Stimulated activated CD8-positive, alpha-beta memory T cell treated with anti-CD3 and anti-CD28 coated beads, Interleukin-15, amount 100 ng/mL, for 24 hours (primary cell): ENCODE results near the gene CYP4F12.
"Not testable (repeated sequence)": the region's sequence is repeated elsewhere in the genome, so short reads cannot be mapped to it uniquely, and the experiment has no call there.

ENCODE experiments used
- DNase-seq: peaks from one replicate; pipeline ENCODE4 v3.0.0-alpha.2; 2020; ENCODE audit warnings: low read depth

CYP4F12 gene

DNA sequence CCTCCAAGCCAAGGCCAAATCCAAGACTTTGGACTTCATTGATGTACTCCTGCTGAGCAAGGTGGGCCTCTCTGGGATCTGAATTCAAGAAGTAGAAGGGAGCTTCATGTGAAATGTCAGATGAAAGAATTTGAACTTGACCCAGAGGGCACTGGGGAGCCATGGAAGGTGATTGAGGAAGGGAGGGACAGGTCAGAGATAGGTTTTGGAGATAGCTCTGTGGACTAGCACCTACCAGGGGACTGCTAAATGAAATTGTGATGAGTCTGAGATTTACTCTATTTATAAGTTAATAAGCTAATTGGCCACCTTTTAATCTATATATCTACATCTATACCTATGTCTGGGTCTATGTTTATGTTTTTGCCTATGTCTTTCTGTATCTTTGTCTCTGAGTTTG, 22.8 kb upstream of the CYP4F12 start:
- not testable (repeated sequence) for DNase-seq

DNA sequence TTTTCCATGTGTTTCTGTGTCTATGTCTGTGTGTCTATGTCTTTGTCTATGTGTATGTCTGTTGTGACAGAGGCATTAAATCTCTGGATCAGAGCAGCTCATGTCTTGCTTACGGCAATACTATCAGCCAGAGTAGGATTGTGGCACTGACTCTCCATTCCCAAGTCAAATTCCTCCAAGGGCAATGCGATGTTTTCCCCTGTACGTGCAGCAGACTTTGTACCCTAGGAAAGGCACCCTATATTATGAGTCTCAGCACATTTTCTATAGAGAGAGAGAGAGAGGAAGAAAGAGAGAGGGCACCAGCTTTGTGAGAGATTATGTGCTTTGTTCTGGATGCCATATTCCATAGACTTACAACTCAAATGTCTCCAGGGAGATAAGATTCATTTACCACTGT, 21.1 kb upstream of the CYP4F12 start:
- DNase-seq: no peak

DNA sequence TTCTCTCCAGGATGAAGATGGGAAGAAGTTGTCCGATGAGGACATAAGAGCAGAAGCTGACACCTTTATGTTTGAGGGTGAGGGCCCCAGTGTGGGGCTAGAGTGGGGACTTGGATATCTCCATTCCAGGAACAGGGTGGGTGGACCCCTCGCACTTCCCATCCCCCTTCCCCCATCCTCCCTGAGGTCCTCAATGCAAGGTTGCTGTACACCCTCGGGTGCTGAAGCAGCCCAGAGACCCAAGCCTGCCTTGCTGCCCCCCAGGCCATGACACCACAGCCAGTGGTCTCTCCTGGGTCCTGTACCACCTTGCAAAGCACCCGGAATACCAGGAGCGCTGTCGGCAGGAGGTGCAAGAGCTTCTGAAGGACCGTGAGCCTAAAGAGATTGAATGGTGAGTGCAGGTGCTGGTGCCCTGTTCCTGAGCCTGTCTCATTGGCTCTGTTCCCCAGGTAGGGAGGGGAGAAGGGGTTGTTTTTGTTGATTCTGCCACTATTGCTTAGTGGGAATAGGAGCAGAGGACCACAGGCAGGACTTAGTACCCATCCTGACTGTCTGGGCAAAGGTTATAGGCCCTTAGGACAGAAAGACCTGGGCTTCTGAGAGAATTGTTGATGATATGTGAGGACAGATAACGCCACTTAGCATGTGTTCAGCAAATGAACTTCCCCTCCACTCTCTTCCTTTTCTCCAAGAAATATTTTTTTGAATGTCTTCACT, 20.2 kb upstream of the CYP4F12 start:
- DNase-seq: no peak

DNA sequence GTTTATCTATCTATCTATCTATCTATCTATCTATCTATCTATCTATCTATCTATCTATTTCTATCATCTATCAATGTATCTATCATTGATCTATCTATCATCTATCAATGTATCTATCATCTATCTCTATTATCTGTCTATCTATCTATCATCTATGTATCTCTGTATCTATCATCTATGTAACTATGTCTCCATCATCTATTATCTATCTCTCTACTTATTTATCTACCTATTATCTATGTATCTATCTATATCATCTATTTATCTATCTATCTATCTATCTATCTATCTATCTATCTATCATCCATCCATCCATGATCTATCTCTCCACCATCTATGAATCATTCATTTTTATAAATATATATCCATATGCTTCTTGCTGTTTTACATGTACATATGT, 16.4 kb upstream of the CYP4F12 start:
- DNase-seq: no peak

DNA sequence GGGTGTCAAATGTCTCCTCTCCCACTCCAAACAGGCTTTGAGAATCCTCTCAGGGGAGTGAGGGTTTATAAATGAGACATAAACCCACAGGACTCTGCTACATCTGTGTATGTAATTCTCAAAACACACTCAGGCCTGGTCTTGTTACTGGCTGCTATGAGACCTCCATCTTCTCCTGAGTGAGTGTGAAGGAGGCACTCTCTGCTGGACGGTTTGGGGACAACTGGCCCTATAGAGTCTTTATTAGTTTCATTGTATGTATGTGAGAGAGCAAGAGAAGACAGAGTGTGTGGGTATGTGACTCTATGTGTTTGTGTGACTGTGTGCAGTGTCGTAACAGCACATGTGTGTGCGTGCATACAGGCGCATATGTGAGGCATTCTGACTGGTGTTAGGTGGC, 9.6 kb upstream of the CYP4F12 start:
- no peak for DNase-seq

DNA sequence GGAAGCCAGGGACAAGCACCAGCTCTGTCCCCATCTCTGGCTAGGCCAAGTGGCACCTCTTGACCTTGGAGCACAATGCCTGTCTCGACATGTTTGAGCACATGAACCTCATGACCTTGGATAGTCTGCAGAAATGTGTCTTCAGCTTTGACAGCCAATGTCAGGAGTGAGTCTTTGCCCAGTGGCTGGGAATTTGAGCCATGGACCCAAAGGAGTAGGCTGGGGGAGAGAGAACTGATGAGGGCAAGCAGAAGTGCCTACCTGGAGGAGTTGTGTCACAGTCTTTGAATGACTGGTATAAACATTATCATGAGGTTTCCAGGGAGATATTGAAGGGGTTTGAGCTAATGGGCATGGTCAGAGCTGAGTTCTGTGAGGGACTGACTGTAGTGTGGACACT, 6.7 kb upstream of the CYP4F12 start:
- DNase-seq: no peak

DNA sequence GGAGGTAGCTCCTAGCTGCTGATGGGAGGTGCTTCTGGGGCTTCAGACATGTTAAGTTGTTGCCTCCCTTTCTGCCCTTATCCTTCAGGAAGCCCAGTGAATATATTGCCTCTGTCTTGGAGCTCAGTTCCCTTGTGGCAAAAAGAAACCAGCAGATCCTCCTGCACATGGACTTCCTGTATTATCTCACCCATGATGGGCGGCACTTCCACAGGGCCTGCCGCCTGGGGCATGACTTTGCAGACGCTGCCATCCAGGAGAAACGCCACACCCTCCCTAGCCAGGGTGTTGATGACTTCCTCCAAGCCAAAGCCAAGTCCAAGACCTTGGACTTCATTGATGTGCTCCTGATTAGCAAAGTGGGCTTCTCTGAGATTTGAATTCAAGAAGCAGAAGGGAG, 6.0 kb upstream of the CYP4F12 start:
- DNase-seq: no peak

DNA sequence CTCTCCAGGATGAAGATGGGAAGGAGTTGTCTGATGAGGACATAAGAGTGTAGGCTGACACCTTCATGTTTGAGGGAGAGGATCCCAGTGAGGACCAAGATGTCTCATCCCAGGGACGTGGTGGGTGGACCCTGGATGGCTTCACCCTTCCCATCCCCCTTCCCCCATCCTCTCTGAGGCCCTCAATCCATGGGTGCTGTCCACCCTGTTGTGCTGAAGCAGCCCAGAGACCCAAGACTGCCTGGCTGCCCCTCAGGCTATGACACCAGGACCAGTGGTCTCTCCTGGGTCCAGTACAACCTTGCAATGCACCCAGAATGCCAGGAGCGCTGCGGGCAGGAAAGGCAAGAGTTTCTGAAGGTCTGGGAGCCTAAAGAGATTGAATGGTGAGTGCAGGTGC, 3.4 kb upstream of the CYP4F12 start:
- no peak for DNase-seq

DNA sequence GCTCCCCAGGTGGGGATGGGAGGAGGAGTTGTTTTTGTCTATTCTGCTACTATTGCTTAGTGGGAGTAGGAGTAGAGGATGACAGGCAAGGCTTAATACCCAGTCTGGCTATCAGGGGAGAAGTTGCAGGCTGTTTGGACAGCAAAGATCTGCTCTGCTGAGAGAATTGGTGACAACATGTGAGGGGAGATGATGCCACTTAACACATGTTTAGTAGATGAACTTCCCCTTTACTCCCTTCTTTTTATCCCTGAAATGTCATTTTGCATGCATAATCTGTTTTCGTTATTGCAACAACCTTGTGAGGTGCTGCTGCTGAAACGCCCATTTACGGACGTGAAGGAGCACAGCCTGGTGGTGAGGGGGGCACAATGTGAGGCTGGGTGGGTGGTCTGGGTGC, 3.0 kb upstream of the CYP4F12 start:
- DNase-seq: no peak

DNA sequence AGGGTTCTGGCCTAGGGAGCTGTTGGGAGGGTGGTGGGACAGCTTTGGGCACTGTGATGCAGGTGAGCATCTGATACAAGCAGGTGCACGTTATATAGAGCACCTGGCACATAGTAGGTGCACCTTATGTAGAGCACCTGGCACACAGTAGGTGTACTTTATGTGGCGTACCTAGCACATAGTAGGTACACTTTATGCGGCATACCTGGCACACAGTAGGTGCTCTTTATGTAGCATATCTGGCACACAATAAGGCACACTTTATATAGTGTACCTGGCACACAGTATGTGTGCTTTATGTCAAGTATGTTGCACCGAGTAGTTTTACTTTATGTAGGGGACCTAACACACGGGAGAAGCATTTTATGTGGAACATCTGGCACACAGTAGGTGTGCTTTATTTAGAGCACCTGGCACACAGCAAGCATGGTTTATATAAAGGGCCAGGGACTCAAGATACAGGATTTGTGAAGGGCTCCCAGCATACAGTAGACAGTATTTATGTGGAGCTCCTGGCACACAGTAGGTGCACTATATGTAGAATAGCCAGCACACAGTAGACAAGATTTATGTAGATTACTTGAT, 1.6 kb upstream of the CYP4F12 start:
- no peak for DNase-seq

DNA sequence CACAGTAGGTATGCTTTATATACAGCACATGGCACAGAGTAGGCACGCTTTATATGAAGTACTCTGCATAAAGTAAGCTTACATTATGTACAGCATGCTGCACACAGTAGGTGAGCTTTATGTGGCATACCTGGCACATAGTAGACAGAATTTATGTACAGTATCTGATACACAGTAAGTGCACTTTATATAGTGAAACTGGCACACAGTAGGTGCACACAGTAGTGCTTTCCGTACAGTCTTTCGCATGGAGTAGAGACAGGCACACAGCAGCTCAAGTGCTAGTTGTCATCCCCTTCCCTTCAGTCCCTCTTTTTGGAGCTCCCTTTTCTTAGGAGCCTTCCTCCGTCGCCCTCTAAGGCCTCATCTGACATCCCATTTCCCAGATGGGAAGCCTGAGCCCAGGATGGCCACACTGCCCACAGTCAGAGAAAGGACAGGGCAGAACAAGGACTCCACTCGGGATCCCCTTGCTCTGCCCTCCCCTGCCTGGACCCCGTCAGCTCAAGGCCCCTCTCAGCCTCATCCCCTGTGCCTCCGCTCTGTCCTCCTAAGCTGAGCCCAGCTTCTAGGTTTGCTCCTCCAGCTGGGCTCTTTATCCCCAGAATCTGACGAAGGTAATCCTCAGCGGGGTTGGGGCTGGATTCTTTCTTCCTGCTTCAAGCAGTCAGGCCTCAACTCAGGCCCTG, 852 bp upstream of the CYP4F12 start:
- no peak for DNase-seq

DNA sequence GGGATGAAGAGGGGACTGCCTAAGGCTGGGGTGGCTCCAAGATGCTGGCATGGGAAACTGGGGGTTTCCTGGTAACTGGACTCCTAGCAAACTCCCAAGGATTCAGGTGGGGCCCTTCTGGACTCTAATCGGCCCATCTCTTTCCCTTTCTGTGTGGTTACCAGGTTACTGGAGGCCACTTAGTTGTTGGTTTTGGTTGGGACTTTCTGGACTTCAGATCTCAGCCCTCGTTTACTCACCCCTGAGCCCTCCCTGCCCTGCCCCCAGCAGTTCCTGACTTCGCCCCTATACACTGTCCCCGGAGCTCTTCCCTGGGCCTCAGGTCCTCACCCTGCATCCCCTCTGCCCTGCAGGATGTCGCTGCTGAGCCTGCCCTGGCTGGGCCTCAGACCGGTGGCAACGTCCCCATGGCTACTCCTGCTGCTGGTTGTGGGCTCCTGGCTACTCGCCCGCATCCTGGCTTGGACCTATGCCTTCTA, 328 bp downstream of the CYP4F12 start:
- no peak for DNase-seq

DNA sequence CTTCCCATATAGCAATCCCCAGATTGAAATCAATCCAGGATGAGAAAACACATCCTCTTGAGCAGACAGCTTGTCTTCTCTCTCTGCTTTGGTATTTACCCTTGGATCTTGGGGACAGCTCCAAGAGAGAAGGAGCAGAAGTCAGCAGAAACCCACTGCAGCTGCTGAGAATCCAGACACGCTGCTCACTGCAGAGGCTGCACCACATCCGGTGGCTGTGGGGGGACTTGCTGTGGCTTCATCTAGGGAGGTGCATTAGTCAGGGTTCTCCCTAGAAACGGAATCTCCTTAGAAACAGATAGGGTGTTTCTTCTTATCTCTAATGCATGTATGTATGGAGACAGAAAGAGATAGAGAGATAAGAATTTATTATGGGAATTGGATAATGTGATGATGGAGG, 2.7 kb downstream of the CYP4F12 start:
- DNase-seq: no peak

DNA sequence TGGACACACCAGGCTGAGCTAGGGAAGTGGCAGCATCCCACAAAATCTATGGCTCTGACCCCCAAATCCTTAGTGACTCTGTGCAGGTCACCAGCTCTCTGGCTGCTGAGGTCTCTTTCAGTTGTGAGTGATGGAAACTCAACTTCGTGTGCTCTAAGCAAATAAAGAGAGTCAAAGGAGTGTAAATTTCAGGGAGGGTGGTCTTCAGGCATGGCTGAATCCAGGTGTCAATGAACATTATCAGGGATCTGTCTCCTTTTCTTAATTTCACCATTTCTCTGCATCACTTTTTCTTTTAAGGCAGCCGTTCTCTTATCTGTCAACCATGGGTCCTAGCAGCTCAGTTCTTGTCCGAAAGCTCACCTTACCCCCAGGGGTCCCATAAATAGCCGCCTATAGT, 6.2 kb downstream of the CYP4F12 start:
- DNase-seq: no peak

DNA sequence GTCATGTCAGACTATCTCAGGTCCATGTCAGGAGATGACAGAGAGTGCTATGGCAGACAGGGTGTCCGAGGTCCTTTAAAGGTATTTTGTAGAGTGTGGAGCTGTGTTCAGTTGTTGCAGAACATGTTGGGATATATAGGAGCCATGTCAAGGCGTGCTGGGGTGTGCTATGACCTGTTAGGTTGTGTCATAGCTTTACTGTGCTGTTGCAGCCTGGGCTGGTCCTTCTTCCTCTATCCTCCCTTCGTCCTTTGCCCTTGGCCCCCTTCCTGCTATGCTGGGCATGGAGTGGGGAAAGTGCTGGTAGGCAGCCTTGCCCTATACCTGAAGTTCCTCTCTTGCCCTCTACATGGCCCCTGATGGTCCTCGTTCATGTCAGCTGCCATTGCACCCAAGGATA, 7.0 kb downstream of the CYP4F12 start:
- not testable (repeated sequence) for DNase-seq

DNA sequence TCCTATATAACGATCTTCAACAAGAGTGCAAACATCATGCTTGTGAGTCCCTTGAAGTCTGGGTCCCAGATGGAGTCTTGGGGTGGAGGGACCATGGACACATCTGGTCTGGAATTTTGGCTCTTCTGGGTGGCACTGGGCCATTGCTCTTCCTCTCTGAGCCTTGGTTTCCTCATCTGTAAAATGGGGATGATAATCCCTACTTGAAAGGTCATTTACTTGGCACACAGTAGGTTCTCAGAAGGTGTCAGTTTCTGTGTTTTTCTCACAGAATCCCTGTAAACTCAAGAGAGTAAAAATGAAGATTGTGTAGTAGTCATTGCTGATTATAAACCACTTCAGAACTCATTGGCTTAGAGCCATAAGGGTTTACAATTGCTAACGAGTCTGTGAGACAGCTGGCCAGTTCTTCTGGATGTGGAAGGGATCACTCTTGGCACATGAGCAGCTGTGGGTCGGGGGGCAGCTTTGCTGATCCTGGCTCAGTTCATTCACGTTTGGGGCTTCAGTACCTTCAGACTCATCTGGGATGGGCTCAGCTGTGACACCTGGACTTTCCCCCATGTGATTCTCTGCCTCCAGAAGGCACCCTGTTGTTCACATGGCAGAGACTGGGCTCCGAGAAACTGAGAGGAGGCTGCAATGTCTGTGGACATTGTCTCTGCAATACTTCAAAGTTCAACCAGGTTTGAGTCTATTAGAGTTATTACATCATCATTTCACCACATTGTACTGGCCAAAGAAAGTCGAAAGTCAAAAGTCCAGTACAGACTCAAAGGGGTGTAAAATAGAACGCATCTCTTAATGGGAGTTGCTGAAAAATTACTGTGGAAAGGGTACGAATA, 7.8 kb downstream of the CYP4F12 start:
- no peak for DNase-seq

DNA sequence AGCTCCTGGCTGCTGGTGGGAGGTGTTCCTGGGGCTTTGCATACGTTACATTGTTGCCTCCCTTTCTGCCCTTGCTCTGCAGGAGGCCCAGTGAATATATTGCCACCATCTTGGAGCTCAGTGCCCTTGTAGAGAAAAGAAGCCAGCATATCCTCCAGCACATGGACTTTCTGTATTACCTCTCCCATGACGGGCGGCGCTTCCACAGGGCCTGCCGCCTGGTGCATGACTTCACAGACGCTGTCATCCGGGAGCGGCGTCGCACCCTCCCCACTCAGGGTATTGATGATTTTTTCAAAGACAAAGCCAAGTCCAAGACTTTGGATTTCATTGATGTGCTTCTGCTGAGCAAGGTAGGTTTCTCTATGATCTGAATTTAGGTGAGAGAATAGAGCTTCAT, 10.5 kb downstream of the CYP4F12 start:
- no peak for DNase-seq

DNA sequence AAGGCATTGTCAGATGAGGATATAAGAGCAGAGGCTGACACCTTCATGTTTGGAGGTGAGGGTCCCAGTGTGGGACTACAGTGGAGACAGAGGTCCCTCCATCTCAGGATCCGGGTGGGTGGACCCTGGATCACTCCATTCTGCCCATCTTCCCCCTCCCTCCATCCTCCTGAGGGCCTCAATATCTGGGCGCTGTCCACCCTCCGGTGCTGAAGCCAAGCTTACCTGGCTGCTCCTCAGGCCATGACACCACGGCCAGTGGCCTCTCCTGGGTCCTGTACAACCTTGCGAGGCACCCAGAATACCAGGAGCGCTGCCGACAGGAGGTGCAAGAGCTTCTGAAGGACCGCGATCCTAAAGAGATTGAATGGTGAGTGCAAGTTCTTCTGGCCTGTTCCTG, 11.9 kb downstream of the CYP4F12 start:
- DNase-seq: no peak

DNA sequence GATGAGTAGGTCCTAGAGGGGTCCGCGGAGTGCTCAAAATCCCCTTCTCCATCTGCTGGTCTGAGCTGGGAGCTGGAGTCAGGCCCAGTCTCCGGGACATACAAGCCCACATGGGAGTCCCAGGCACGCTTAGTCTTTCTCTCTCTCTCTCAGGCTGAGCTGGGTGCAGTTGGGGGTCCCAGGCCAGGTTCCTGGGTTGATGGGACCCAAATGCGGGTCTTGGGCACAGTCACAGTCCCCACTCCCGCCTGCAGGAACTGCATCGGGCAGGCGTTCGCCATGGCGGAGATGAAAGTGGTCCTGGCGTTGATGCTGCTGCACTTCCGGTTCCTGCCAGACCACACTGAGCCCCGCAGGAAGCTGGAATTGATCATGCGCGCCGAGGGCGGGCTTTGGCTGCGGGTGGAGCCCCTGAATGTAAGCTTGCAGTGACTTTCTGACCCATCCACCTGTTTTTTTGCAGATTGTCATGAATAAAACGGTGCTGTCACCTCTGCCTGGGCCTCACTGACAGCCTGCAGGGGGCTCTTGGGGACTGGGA, 23.8 kb downstream of the CYP4F12 start:
- no peak for DNase-seq

DNA sequence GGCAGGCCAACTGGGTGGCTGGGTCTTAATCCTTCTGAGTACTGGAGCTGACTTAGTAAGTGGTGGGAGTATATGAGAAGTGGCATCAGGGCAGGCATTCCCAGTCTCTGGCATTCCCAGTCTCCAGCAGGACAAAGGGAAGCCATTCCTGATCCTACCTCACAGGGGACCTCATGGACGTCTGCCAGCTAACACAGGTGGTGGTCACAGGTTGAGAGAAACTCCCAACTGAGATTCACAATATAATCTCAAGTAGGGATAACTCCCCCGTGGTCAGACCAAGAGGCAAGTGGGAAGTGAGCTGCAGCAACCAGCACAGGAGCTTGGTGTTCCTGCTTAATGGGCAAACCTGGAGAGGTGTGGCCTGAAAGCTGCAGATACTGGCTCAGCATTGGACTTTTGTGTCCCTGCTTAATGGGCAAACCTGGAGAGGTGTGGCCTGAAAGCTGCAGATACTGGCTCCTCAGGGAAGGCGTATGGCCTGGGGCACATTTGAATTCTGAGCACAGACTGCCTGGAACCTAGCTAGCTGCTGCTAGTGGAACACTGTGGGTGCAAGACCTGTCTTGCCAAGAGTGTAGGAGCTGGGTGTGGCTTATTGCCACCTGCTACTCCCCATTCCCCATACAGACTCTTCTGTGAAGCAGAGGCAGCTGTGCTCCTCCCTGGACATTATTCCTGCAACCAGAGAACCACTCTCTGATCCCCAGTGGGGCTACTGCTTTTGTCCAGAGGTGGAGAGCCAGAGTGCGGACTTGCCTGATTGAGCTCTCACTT, 29.1 kb downstream of the CYP4F12 start:
- DNase-seq: no peak

DNA sequence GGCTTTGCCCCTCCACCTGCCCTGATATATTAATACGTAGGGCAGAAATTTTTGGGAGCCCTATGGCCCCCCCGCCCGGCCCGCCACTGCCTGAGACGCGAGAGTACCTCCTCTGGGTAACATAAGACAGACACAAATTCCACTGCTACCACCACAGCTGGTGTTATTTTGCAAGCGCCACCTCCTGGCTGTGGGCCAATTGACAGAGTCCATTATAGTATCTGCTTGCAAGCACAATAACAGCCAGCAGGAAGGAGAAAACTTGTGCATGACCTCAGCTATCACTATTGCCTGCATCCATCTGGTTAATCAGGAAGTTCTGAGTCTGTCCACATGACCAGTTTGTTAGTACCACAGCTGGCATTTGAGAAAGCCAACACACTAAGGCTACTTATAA, 29.6 kb downstream of the CYP4F12 start:
- no peak for DNase-seq

DNA sequence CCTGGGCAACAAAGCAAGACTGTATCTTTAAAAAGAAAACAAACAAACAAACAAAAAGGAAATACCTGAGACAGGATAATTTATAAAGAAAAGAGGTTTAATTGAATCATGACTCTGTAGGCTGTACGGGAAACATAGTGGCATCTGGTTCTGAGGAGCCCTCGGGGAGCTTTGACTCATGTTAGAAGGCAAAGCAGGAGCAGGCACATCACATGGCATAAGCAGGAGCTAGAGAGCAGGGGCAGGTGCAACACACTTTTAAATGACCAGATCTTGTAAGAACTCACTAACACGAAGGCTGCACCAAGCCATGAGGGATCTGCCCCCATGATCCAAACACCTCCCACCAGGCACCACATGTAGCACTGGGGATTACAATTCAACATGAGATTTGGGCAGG, 41.8 kb downstream of the CYP4F12 start:
- no peak for DNase-seq
